Measurements from ENCODE around the gene ATP6V1G2. TPM values are rescaled to one million over a fixed set of nuclear protein-coding genes. Genes with fewer than 3 reads are reported as not detected.
A peak's percentile ranks its signal among the peaks of the same experiment; 100 is the strongest.
"Not testable (repeated sequence)": the region's sequence is repeated elsewhere in the genome, so short reads cannot be mapped to it uniquely, and the experiment has no call there.

ATP6V1G2 gene
- total RNA-seq, 2 donors from 2014 or later = 4.1 to 7.4 TPM

GRCh38 chr6:31559958-31560696 lies 13.7 kb upstream of the ATP6V1G2 start:
- peak overlapping the region; percentile 85 to 90 for H3K27ac Mint-ChIP-seq
- peaks cover 21 to 30% of the 10 kb centered on the region in 2 donors for H3K36me3 Mint-ChIP-seq
- DNase-seq (ENCODE audit: low spot score in 2 of 2) (peak in 1 of 2 donors; percentile 78), ATAC-seq (peak; percentile 62 to 69)
- H3K9me3 Mint-ChIP-seq = peaks cover 0 to 7% of the 10 kb centered on the region in 2 donors

- H3K9me3 Mint-ChIP-seq = peaks cover 0 to 7% of the 10 kb centered on the region in 2 donors
- ATAC-seq = peak; percentile 4 to 41
Measured at GRCh38 chr6:31559606-31559957, 13.2 kb upstream of the ATP6V1G2 start.

GRCh38 chr6:31558631-31559500 lies 12.5 kb upstream of the ATP6V1G2 start:
- H3K36me3 Mint-ChIP-seq = peaks cover 13 to 22% of the 10 kb centered on the region in 2 donors
- peak overlapping the region; percentile 85 to 90 for H3K27ac Mint-ChIP-seq
- H3K9me3 Mint-ChIP-seq = peaks cover 0 to 7% of the 10 kb centered on the region in 2 donors
- DNase-seq (ENCODE audit: low spot score in 2 of 2) (peak in 1 of 2 donors; percentile 82), ATAC-seq (peak; percentile 61 to 64)

More at GRCh38 chr6:31559606-31559957, 13.2 kb upstream of the ATP6V1G2 start:
- Mint-ChIP-seq H3K27ac (peak overlapping the region; percentile 85 to 90), H3K36me3 (peaks cover 16 to 25% of the 10 kb centered on the region in 2 donors)
- DNase-seq (ENCODE audit: low spot score in 2 of 2) = no peak

- peak overlapping the region; percentile 20 to 85 for H3K27ac Mint-ChIP-seq
- DNase-seq (ENCODE audit: low spot score in 2 of 2) (no peak), ATAC-seq (no peak)
- peaks cover 0 to 7% of the 10 kb centered on the region in 2 donors for H3K9me3 Mint-ChIP-seq
- H3K36me3 Mint-ChIP-seq = peaks cover 9 to 20% of the 10 kb centered on the region in 2 donors
Measured at GRCh38 chr6:31558318-31558625, 11.9 kb upstream of the ATP6V1G2 start.

- peaks cover 0 to 7% of the 10 kb centered on the region in 2 donors for H3K9me3 Mint-ChIP-seq
- H3K36me3 Mint-ChIP-seq = peaks cover 9 to 24% of the 10 kb centered on the region in 2 donors
- peak overlapping the region; percentile 20 to 85 for H3K27ac Mint-ChIP-seq
- ATAC-seq (no peak), DNase-seq (ENCODE audit: low spot score in 2 of 2) (no peak)
Measured at GRCh38 chr6:31557443-31558317, 11.3 kb upstream of the ATP6V1G2 start.

GRCh38 chr6:31556307-31556706 lies 9.9 kb upstream of the ATP6V1G2 start:
- no peak for ATAC-seq
- no peak overlapping the region for H3K27ac Mint-ChIP-seq
- peaks cover 9 to 20% of the 10 kb centered on the region in 2 donors for H3K36me3 Mint-ChIP-seq
- DNase-seq (ENCODE audit: low spot score in 2 of 2) = no peak
- peaks cover 0 to 7% of the 10 kb centered on the region in 2 donors for H3K9me3 Mint-ChIP-seq

GRCh38 chr6:31551371-31551770 lies 5.0 kb upstream of the ATP6V1G2 start:
- not testable (repeated sequence) for H3K27ac Mint-ChIP-seq, H3K36me3 Mint-ChIP-seq, H3K9me3 Mint-ChIP-seq, ATAC-seq
- DNase-seq (ENCODE audit: low spot score in 2 of 2) = peak in 1 of 2 donors; percentile 55

GRCh38 chr6:31548544-31548873 lies 2.1 kb upstream of the ATP6V1G2 start:
- DNase-seq (ENCODE audit: low spot score in 2 of 2) (no peak), ATAC-seq (no peak)
- peak overlapping the region; percentile 34 to 87 for H3K27ac Mint-ChIP-seq

GRCh38 chr6:31547727-31548543 lies 1.5 kb upstream of the ATP6V1G2 start:
- H3K36me3 Mint-ChIP-seq = peaks cover 0 to 4% of the 10 kb centered on the region in 2 donors
- no peak for DNase-seq (ENCODE audit: low spot score in 2 of 2)
- no peaks in the 10 kb centered on the region for H3K9me3 Mint-ChIP-seq
- peak overlapping the region; percentile 87 to 93 for H3K27ac Mint-ChIP-seq
- ATAC-seq = no peak

More at GRCh38 chr6:31548544-31548873, 2.1 kb upstream of the ATP6V1G2 start:
- Mint-ChIP-seq H3K9me3 (no peaks in the 10 kb centered on the region), H3K36me3 (peaks cover 0 to 10% of the 10 kb centered on the region in 2 donors)

GRCh38 chr6:31546958-31547726 lies 734 bp upstream of the ATP6V1G2 start, which contains the start of gene NFKBIL1:
Gene NFKBIL1 (plus strand): TSS chr6:31547608. CDS start chr6:31547695, 87 bp downstream.
- Mint-ChIP-seq H3K27ac (peak within 1 kb of the TSS; percentile 87 to 93), H3K9me3 (no peaks in the 10 kb centered on the region), H3K36me3 (peaks cover 2 to 4% of the 10 kb centered on the region in 2 donors)
- DNase-seq (ENCODE audit: low spot score in 2 of 2) = peak; percentile 87 to 88
- peak; percentile 90 to 92 for ATAC-seq

- H3K36me3 Mint-ChIP-seq = peaks cover 20 to 21% of the 10 kb centered on the region in 2 donors
- H3K9me3 Mint-ChIP-seq = no peaks in the 10 kb centered on the region
- no peak for ATAC-seq
- H3K27ac Mint-ChIP-seq = peak overlapping the region in 1 of 2 donors; percentile 1
- no peak for DNase-seq (ENCODE audit: low spot score in 2 of 2)
Measured at GRCh38 chr6:31545291-31545690, 1.1 kb downstream of the ATP6V1G2 start.

- Mint-ChIP-seq H3K27ac (no peak overlapping the region), H3K36me3 (peaks cover 27% of the 10 kb centered on the region in 2 donors), H3K9me3 (no peaks in the 10 kb centered on the region)
- ATAC-seq (no peak), DNase-seq (ENCODE audit: low spot score in 2 of 2) (no peak)
Measured at GRCh38 chr6:31544676-31545075, 1.7 kb downstream of the ATP6V1G2 start.

- Mint-ChIP-seq H3K36me3 (peaks cover 37% of the 10 kb centered on the region in 2 donors), H3K27ac (peak overlapping the region in 1 of 2 donors; percentile 99), H3K9me3 (no peaks in the 10 kb centered on the region)
- ATAC-seq (no peak), DNase-seq (ENCODE audit: low spot score in 2 of 2) (no peak)
Measured at GRCh38 chr6:31543639-31544038, 2.8 kb downstream of the ATP6V1G2 start.

- Mint-ChIP-seq H3K36me3 (peaks cover 42 to 43% of the 10 kb centered on the region in 2 donors), H3K27ac (peak within 1 kb of the TSS; percentile 99), H3K9me3 (no peaks in the 10 kb centered on the region)
- ATAC-seq (peak; percentile 81 to 83), DNase-seq (ENCODE audit: low spot score in 2 of 2) (peak; percentile 87 to 94)
Measured at GRCh38 chr6:31541658-31542521, 4.5 kb downstream of the ATP6V1G2 start, which contains the start of gene DDX39B. Gene DDX39B (minus strand): TSS chr6:31542003. CDS start chr6:31540532, 1,471 bp downstream.

All from activated naive CD4-positive, alpha-beta T cell treated with anti-CD3 and anti-CD28 coated beads, Interleukin-2, amount 50 U/mL, for 72 hours (primary cell).